ENCODE results near the gene LRRC8E.

DNA sequence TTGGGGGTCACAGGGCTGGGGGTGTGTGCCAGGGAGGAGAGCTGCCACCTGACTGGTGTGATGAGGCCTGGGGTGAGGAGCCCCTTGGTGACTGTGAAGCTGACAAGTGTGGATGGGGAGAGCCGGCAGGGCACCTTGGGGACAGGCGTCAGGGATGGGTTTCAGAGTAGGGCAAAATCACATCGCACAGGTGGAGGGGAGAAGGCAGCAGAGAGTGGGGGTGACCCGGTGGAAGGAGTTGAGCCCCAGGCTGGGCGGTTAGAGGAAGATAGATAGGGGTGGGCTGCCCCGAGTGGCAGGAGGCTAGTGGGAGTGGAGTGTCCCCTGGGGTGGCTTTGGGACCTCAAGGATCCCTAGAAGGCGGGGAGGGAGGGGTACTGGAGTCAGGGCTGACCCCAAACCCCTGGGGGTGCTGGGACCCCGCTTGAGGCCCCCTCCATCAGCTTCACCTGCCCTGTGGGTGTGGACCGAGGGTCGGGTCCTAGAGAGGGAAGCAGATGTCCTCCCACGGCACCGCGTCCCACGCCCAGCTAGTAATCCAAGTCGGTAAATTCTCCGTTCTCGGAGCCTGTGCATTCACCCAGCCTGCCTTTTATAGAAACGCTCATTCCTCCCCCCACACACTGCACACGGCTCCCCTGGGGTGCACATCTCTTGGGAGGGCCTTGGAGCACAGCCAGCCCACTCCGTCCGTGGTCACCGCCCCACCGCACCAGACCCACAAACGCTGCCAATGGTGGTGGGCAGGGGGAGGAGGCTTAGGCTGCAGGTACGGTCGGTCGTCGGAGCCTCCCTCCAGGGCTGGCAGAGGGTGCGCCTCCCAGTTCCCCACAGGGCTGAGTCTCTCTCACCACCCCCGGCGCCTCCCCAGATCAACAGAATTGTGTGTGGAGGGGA, 35.2 kb downstream of the LRRC8E start:
- no peak for TF ChIP-seq POLR2A (IDR thresholded peaks at IDR 0.05)
- TF ChIP-seq, protein P1, sequence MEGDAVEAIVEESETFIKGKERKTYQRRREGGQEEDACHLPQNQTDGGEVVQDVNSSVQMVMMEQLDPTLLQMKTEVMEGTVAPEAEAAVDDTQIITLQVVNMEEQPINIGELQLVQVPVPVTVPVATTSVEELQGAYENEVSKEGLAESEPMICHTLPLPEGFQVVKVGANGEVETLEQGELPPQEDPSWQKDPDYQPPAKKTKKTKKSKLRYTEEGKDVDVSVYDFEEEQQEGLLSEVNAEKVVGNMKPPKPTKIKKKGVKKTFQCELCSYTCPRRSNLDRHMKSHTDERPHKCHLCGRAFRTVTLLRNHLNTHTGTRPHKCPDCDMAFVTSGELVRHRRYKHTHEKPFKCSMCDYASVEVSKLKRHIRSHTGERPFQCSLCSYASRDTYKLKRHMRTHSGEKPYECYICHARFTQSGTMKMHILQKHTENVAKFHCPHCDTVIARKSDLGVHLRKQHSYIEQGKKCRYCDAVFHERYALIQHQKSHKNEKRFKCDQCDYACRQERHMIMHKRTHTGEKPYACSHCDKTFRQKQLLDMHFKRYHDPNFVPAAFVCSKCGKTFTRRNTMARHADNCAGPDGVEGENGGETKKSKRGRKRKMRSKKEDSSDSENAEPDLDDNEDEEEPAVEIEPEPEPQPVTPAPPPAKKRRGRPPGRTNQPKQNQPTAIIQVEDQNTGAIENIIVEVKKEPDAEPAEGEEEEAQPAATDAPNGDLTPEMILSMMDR (IDR thresholded peaks at IDR 0.05), result no peak
